GM19023 (cell line): ENCODE results near the gene RNASE1.
"Not testable (repeated sequence)": the region's sequence is repeated elsewhere in the genome, so short reads cannot be mapped to it uniquely, and the experiment has no call there.

Experiments
- ATAC-seq: cut with Tn5 transposase; IDR thresholded peaks from one replicate; pipeline ENCODE4 v1.9.1; 2021; ENCODE audit warnings: mild to moderate bottlenecking, moderate library complexity; ENCODE audit not compliant: unreplicated experiment

Gene RNASE1

DNA sequence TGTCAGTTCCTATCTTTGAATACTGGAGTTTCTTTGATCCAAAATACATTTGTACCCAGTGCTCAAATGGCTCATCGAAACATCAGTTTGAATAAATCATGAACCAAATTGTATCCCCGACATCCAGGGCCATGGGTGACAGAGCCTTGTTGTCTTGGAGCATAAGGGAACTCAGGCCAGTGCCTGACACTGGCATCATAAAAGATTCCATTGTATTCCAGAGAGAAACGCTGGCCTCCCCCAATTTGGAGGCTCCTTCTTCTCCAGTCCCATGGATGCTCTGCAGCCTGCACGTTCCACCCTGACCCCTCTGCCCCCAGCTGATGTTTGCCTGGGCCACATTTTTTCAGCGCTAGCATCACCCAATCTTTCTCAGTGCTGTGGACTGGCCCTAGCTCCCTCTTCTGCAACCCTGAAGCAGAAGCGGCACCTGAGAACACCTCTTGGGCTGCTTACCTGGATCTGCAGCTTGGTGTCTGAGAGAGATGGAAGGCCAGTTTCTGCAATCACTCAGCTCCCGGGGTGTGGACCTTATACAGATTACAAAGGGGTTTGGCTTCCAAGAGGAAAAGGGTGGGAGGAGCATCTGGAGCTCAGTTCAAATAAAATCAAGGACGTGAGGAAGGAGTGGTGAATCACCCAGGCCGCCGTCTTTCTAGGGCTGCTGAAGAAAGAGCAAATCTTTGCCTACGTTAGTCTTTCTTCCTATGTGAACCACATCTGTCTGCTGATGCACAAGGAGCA is at the start of gene RNASE1:
Gene RNASE1, minus strand, starts transcription at position 504 of the 744 bp plus-strand sequence. CDS start 776 bp downstream, outside the sequence.
- no peak for ATAC-seq

DNA sequence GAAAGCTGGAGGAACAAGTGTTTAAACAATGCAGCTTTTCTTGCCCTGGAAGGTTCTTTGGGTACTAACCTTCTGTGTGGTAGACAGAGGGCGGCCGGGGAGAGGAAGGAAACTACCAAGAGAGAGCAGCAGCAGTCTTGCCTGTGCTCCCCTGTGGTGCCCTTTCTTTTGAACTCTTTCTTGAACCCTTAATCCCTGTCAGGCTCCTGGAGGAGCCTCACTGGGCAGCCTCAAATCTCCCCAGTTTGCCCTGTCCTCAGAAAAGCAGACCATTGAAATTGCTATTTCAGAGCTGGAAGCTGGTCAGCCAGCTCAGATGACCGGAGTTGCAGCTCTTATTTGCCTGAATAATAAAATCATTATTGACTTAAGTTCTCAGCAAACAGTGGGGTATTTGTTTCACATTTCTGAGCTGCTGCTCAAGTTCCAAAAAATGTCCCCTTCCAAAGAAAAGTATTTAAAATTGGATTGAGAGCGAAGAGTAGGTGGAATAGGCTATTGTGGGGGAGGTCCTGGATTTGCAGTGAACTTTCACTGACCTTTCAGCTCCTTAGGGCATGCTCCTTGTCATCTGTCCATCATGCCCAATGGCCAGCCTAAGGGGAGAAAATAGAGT is 46.4 kb upstream of the RNASE1 start:
- no peak for ATAC-seq

DNA sequence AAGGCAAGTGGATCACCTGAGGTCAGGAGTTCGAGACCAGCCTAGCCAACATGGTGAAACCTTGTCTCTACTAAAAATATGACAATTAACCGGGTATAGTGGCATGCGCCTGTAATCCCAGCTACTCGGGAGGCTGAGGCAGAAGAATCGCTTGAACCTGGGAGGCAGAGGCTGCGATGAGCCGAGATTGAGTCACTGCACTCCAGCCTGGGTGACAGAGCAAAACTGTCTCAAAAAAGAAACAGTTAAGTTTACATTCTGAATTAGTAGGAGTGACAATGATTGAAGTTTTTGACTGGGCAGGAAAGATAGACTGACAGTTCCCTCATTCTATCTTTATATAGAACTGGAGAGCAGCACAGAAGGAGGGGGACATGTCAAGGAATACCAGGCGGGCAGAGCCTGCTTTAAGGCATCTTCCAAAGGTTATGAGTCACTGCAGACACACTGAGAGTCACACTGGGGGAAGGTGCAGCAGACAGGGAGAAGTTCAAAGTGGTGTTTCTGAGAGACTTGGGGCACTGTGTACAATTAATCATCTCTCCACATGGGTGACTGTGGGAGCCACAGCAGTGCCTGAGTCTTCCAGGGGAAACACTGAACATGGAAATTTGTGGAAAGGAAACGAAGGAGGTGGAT is 45.8 kb upstream of the RNASE1 start:
- ATAC-seq = no peak

- ATAC-seq = no peak
These were observed 43.9 kb upstream of the RNASE1 start for GRCh38 chr14:20846560-20846959.

DNA sequence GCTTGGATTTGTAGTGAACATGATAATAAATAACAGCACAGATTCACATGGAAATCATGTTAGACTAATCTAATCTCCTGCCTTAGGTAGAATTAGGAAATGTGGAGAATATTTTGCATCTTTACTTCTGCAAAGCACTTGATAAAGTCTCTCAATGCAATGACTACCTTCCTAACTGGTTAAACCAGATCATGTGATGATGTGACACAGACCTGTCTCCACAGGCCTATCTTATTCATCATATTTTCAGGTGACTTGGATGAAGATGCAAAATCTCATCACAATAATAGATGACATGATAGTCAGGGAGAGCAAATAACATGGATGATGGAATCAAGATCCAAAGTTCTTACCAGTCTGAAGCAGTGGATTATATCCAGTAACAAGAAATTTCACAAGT is 38.5 kb upstream of the RNASE1 start:
- no peak for ATAC-seq

DNA sequence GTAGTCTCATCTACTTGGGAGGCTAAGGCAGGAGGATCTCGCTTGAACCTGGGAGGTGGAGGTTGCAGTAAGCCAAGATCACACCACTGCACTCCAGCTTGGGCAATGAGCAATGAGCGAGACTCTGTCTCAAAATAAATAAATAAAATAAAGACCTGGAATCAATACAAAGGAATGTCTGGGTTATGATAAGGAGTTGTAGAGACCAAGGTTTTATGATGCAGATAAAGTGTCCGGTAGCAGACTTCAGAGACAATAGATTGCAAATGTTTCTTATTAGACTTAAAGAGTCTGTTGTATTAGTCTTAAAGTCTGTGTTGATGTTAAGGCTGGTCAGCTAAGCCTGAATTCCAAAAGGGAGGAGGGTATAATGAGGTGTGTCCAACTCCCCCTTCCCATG is 35.2 kb upstream of the RNASE1 start:
- ATAC-seq = no peak

DNA sequence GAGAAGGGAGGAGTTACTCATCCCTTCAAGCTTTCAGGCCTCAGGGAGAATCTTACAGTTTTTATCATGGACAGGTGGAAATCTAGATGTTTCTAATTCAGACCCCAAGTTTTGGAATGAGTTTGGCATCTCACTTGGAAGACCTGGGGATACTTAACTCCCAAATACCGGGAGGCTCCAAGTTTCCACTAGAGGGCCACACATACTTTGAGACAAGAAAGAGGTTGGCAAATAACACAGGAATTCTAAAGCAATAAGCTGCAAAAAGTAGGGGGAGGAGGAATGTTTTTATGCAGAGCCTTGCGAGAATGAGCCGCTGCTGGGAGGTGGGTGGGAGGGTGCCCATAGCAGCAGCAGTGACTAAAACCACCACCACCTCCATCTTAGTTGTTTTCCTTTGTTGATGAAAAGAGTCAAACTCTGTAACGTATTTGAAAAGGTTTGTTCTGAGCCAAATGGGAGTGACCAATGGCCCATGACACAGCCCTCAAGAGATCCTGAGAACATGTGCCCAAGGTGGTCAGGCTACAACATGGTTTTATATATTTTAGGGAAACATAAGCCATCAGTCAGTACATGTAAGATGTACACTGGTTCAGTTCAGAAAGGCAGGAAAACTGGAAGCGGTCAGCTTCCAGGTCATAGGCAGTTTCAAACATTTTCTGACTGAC is 34.2 kb upstream of the RNASE1 start:
- no peak for ATAC-seq

- ATAC-seq = no peak
These were observed 32.3 kb upstream of the RNASE1 start for GRCh38 chr14:20834899-20835298.

GRCh38 chr14:20830831-20831230 is 28.2 kb upstream of the RNASE1 start:
- ATAC-seq = no peak

- ATAC-seq = not testable (repeated sequence)
These were observed 25.5 kb upstream of the RNASE1 start for GRCh38 chr14:20828024-20828694.

DNA sequence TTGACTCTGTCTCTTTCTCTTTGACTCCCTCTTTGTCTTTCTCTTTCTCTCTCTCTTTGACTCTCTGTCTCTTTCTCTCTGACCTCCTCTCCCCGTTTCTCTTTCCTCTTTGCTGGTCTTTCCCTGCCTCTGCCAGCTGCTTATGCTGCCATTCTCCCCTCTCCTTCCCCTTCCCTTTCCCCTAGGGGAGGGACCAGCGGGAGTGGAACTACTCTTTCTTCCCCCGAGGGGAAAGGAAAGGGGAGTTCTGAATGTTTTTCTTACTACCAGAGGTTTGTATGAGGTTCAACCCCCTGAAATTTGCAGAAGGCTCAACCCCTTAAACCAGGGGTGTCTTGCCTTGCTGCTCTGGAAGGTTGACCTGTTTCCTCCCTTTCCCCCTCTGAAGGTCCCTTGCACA is 24.7 kb upstream of the RNASE1 start:
- ATAC-seq = no peak

DNA sequence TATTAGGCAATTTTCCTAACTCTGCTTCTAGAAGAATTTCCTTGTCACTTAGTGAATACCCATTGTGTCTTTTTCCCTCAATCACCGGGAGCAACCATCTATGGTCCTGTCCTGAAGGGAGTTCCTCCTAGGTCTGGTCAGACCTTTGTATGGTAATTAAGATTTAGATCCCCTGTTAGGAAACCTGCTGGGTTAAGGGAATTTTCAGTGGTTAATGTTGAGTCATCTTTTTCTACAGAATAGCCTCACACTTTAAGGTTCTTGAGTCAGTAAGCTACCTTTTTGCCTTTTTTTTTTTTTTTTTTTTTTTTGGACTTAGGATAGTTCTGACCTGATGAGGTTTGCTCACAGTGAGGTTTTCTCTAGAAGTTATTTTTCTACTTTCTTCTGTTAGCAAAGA is 24.0 kb upstream of the RNASE1 start:
- not testable (repeated sequence) for ATAC-seq

GRCh38 chr14:20823859-20824258 is 21.2 kb upstream of the RNASE1 start:
- ATAC-seq = no peak

GRCh38 chr14:20821521-20822108 is 19.0 kb upstream of the RNASE1 start:
- not testable (repeated sequence) for ATAC-seq

DNA sequence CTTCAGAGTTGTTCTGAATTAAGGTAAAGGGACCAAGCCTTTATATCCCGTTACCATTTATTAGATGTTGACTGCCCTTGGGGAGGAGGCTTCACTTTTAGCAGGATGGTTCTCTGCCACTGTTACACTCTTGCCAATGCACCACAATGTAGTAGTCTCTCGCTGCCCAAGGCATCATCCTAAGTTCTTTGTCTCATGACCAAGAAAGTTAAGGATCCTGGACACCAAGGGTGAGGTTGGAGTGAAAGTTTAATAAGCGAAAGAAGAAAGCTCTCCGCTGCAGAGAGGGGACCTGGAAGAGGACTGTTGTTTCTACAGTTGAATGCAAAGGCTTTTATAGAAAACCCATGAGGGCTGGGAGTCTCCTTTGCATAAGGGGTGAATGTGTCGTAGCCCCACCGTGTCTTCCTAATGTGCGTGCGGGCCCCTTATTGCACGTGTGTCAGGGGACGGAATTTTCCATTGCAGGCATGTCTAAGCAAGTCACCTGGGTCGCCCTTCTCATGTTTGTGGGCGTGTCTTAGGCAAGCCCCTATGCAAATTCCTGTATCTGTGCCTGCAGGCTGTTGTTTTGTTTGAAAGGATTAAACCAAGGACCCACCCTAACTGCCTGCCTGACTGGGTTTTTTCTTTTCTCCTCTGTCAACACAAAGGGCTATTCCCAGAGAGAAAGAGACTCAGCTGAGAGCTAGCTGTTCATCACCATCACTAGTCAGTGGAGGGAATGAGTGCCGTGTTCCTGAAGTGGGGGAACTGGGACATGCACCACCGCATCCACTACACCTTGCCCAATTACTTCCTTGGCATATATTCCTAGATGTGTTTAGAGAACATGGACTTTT is 17.6 kb upstream of the RNASE1 start:
- ATAC-seq = no peak

- no peak for ATAC-seq
These were observed 16.2 kb upstream of the RNASE1 start for GRCh38 chr14:20818861-20819260.

- ATAC-seq = not testable (repeated sequence)
These were observed 13.3 kb upstream of the RNASE1 start for GRCh38 chr14:20815946-20816345.

- no peak for ATAC-seq
These were observed 9.6 kb upstream of the RNASE1 start for GRCh38 chr14:20811986-20812975.

- no peak for ATAC-seq
These were observed 7.3 kb upstream of the RNASE1 start for GRCh38 chr14:20809917-20810316.
